Uterus (tissue), 2 donors: ENCODE results near the gene COQ8B.

Experiments
- CTCF ChIP-seq, 4 experiments: fragments of 200-600 bp in 2 of 4; fragments of 450-650 bp in 2 of 4; sonication (generic) in 2 of 4; IDR thresholded peaks; one replicate each; pipeline ENCODE4 v1.5.1; 2016 to 2019; ENCODE audit warnings: antibody characterized with exemption in 4 of 4, mild to moderate bottlenecking in 2 of 4, moderate library complexity in 1 of 4
- POLR2A ChIP-seq, 2 donors: fragments of 450-650 bp; IDR thresholded peaks; one replicate each; pipeline ENCODE4 v1.6.1; 2016; ENCODE audit warnings: antibody characterized with exemption in 2 of 2, mild to moderate bottlenecking in 1 of 2, moderate library complexity in 1 of 2

GRCh38 chr19:40758491-40758890, 41.8 kb upstream of the COQ8B start:
- TF ChIP-seq CTCF (IDR thresholded peaks at IDR 0.05) (no peak), POLR2A (IDR thresholded peaks at IDR 0.05) (no peak)
